ENCODE results near the gene ZBED5. TPM values are rescaled to one million over a fixed set of nuclear protein-coding genes. Genes with fewer than 3 reads are reported as not detected.

ZBED5 gene
- total and polyA plus RNA-seq, 9 of the 15 experiments (the other 6 are each of a cell fraction or from before 2014, with no cell fraction given): 12.4 to 70.7 (median 26.8) TPM

GRCh38 chr11:10898003-10898762 is 40.3 kb upstream of the ZBED5 start:
- no peaks in the 10 kb centered on the region for H3K9me3 ChIP-seq (replicated peaks; ENCODE audit: control insufficient read depth, insufficient read depth, low read depth, low read length)
- H3K9ac ChIP-seq (ENCODE audit: insufficient read depth in 1 of 2, low read depth in 2 of 2, low read length in 2 of 2): peak overlapping the region; percentile 84 to 90; a peak in 3 of 4 replicates
- no peaks in the 10 kb centered on the region for H3K36me3 ChIP-seq (ENCODE audit: control insufficient read depth, insufficient read depth, low read length)
- in situ Hi-C loops (cut with MboI): no loop called here
- H2AFZ ChIP-seq (ENCODE audit: low read depth, low read length): peak overlapping the region; percentile 98
- no peak for FAIRE-seq
- H3K27me3 ChIP-seq (ENCODE audit: control insufficient read depth in 2 of 2, insufficient read depth in 2 of 2, low read length in 2 of 2): no peaks in the 10 kb centered on the region
- peak overlapping the region; percentile 79 for H3K4me2 ChIP-seq (ENCODE audit: insufficient read depth, low read length)
- WGBS (ENCODE audit: insufficient coverage, low coverage, missing lambda C conversion rate): 65% methylated on average over 5 of the region's 5 CpGs
- TF ChIP-seq CBFA2T2 (conservative IDR thresholded peaks at IDR 0.05) (no peak), HDAC2 (IDR thresholded peaks at IDR 0.05) (no peak), PHF8 (IDR thresholded peaks at IDR 0.05; ENCODE audit: borderline replicate concordance, low read length) (peak; percentile 40; the same call in 1 of the 2 replicates), PHF21A (IDR thresholded peaks at IDR 0.05; ENCODE audit: borderline replicate concordance, low read depth) (0 out of 2 replicates have a peak, but pooled peaks have one; percentile 11), PML (IDR thresholded peaks at IDR 0.05; ENCODE audit: low read length) (no peak), KDM5B (IDR thresholded peaks at IDR 0.05; ENCODE audit: insufficient replicate concordance, low read depth, low read length) (peak; percentile 73), DMBX1 (CRISPR knock-in tag; IDR thresholded peaks at IDR 0.05; ENCODE audit: borderline replicate concordance) (peak; percentile 50; the same call in 1 of the 2 replicates)
- TF ChIP-seq, protein P1, sequence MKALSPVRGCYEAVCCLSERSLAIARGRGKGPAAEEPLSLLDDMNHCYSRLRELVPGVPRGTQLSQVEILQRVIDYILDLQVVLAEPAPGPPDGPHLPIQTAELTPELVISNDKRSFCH (CRISPR knock-in tag; IDR thresholded peaks at IDR 0.05): no peak
- TF ChIP-seq, protein P1 (tag; IDR thresholded peaks at IDR 0.05): no peak
- DNase-seq (ENCODE audit: extremely low read depth in 1 of 4, low spot score in 3 of 4): no peak
- ATAC-seq: no peak
- peaks cover 45 to 70% of the 10 kb centered on the region in 2 experiments for H3K4me1 ChIP-seq (replicated peaks in 1 of 2; ENCODE audit: control insufficient read depth in 2 of 2, insufficient read depth in 2 of 2, low read length in 2 of 2)
- peak overlapping the region; percentile 98 for H3K27ac ChIP-seq (ENCODE audit: extremely low read depth, low read depth, low read length)
- no peaks in the 10 kb centered on the region for H3K79me2 ChIP-seq (ENCODE audit: control insufficient read depth, insufficient read depth, low read length)
- ChIA-PET CTCF (ENCODE audit: low intra/inter-chr PET ratio) (no interaction called here), POLR2A (interaction anchor here (0.6 to 4.9 kb wide), 5 partner anchors 13 to 103 kb away, joined by 3 to 82 read pairs (median 6); partner anchors contain the start of genes EIF4G2 and ZBED5)
- no peaks in the 10 kb centered on the region for H4K20me1 ChIP-seq (replicated peaks; ENCODE audit: control insufficient read depth, insufficient read depth, low read length)
- no peaks in the 10 kb centered on the region for H3K9me1 ChIP-seq (ENCODE audit: control insufficient read depth, insufficient read depth, low read length)
- intact Hi-C loops (cut with micrococcal nuclease): no loop called here
- peak overlapping the region; percentile 1; the same call in 1 of the 2 replicates for H3K4me3 ChIP-seq
- no TSS peak for BruUV-seq (replicated peaks)
